ENCODE results near the gene CHODL. TPM values are rescaled to one million over a fixed set of nuclear protein-coding genes. Genes with fewer than 3 reads are reported as not detected.

CHODL gene
- total RNA-seq, 4 donors from 2014 or later: 0.97 to 2.6 (median 1.4) TPM

DNA sequence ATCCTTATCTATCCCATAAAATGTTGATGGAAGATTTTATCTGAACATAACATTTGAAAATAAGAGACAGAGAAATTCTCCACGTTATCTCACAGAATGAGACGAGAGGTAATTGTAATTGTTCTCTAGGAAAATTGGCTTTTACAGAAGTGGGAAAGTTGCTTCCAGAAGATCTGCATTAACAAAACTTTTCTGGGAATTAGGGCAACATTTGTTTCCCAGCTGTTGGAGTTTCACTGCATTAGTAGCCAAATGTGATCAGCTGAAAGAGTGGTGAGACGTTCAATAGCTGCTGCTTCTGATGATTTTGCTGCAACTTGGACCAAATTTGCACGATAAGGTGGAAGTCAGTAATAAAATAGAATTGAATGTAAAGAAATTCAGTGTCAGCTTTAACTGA, 7.6 kb downstream of the CHODL start:
- 49 to 56% methylated on average over 4 of the region's 4 CpGs for WGBS, 2 donors
- TF ChIP-seq, protein P1, sequence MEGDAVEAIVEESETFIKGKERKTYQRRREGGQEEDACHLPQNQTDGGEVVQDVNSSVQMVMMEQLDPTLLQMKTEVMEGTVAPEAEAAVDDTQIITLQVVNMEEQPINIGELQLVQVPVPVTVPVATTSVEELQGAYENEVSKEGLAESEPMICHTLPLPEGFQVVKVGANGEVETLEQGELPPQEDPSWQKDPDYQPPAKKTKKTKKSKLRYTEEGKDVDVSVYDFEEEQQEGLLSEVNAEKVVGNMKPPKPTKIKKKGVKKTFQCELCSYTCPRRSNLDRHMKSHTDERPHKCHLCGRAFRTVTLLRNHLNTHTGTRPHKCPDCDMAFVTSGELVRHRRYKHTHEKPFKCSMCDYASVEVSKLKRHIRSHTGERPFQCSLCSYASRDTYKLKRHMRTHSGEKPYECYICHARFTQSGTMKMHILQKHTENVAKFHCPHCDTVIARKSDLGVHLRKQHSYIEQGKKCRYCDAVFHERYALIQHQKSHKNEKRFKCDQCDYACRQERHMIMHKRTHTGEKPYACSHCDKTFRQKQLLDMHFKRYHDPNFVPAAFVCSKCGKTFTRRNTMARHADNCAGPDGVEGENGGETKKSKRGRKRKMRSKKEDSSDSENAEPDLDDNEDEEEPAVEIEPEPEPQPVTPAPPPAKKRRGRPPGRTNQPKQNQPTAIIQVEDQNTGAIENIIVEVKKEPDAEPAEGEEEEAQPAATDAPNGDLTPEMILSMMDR (IDR thresholded peaks at IDR 0.05): no peak
- TF ChIP-seq POLR2A (IDR thresholded peaks at IDR 0.05): no peak
- intact Hi-C loops (cut with DNase I; ENCODE audit: low total_unique reads): no loop called here
- no peak overlapping the region for H3K4me3 ChIP-seq (ENCODE audit: low read depth, poor library complexity, severe bottlenecking)
- no peak for DNase-seq (ENCODE audit: low spot score in 2 of 2)

- no peak overlapping the region for H3K4me3 ChIP-seq (ENCODE audit: low read depth, poor library complexity, severe bottlenecking)
- 48 to 58% methylated on average over 5 of the region's 5 CpGs for WGBS, 2 donors
- DNase-seq (ENCODE audit: low spot score in 2 of 2): no peak
- no peak for TF ChIP-seq POLR2A (IDR thresholded peaks at IDR 0.05)
- TF ChIP-seq, protein P1 (IDR thresholded peaks at IDR 0.05): no peak
- intact Hi-C loops (cut with DNase I; ENCODE audit: low total_unique reads): no loop called here
Measured at GRCh38 chr21:18252680-18253079, 8.0 kb downstream of the CHODL start.

- WGBS, 2 donors: 56 to 61% methylated on average over 2 of the region's 2 CpGs
- H3K4me3 ChIP-seq (ENCODE audit: low read depth, poor library complexity, severe bottlenecking): no peak overlapping the region
- no peak for DNase-seq (ENCODE audit: low spot score in 2 of 2)
- TF ChIP-seq, protein P1 (IDR thresholded peaks at IDR 0.05): no peak
- TF ChIP-seq POLR2A (IDR thresholded peaks at IDR 0.05): no peak
- intact Hi-C loops (cut with DNase I; ENCODE audit: low total_unique reads): no loop called here
Measured at GRCh38 chr21:18253221-18253620, 8.6 kb downstream of the CHODL start.

DNA sequence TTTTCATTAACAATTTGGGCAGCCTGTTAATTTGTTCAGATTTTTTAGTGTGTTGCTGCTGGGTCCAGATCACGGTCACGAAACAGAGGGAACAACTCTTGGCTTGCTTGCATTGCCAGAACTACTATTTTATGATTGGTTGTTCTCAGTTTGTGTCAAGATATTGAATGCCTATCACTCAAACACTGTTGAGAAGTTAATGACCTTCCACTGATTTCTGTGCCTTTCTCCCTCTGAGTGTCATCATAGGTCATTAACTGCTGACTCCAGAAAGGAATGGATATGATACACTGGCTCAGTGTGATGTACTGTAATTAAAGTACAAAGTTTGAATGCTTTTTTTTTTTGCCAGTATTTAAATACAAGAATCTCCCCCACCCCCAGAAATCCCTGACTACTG, 9.2 kb downstream of the CHODL start:
- no peak overlapping the region for H3K4me3 ChIP-seq (ENCODE audit: low read depth, poor library complexity, severe bottlenecking)
- intact Hi-C loops (cut with DNase I; ENCODE audit: low total_unique reads): no loop called here
- DNase-seq (ENCODE audit: low spot score in 2 of 2): no peak
- 58 to 74% methylated on average over 2 of the region's 2 CpGs for WGBS, 2 donors
- TF ChIP-seq, protein P1 (IDR thresholded peaks at IDR 0.05): no peak
- no peak for TF ChIP-seq POLR2A (IDR thresholded peaks at IDR 0.05)

DNA sequence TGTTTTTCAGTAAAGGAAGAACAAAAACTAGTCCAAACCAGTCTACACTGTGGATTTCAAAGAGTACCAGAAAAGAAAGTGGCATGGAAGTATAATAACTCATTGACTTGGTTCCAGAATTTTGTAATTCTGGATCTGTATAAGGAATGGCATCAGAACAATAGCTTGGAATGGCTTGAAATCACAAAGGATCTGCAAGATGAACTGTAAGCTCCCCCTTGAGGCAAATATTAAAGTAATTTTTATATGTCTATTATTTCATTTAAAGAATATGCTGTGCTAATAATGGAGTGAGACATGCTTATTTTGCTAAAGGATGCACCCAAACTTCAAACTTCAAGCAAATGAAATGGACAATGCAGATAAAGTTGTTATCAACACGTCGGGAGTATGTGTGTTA, 21.3 kb downstream of the CHODL start:
- intact Hi-C loops (cut with DNase I; ENCODE audit: low total_unique reads): no loop called here
- TF ChIP-seq POLR2A (IDR thresholded peaks at IDR 0.05): no peak
- TF ChIP-seq, protein P1 (IDR thresholded peaks at IDR 0.05): no peak
- no peak overlapping the region for H3K4me3 ChIP-seq (ENCODE audit: low read depth, poor library complexity, severe bottlenecking)
- 81 to 82% methylated on average over 2 of the region's 2 CpGs for WGBS, 2 donors
- no peak for DNase-seq (ENCODE audit: low spot score in 2 of 2)

GRCh38 chr21:18267496-18267895, 22.9 kb downstream of the CHODL start:
- TF ChIP-seq, protein P1 (IDR thresholded peaks at IDR 0.05): no peak
- TF ChIP-seq POLR2A (IDR thresholded peaks at IDR 0.05): no peak
- intact Hi-C loops (cut with DNase I; ENCODE audit: low total_unique reads): no loop called here
- no peak for DNase-seq (ENCODE audit: low spot score in 2 of 2)
- WGBS, 2 donors: 93 to 96% methylated on average over 1 of the region's 1 CpG
- H3K4me3 ChIP-seq (ENCODE audit: low read depth, poor library complexity, severe bottlenecking): no peak overlapping the region
